NCI-H146 treated with DMSO at 0.1 percent for 48 hours (cell line): ENCODE data around the gene NUB1.

ENCODE experiments used
- DNase-seq: peaks from one replicate; lab custom pipeline; 2025; ENCODE audit not compliant: unreplicated experiment; lab: John Stamatoyannopoulos, UW

NUB1 gene

GRCh38 chr7:151403764-151404163 is 62.2 kb downstream of the NUB1 start:
- no peak for DNase-seq

- no peak for DNase-seq
These were observed 62.8 kb downstream of the NUB1 start for GRCh38 chr7:151404216-151405011.

GRCh38 chr7:151405056-151405455 is 63.4 kb downstream of the NUB1 start:
- DNase-seq = no peak

GRCh38 chr7:151405588-151405987 is 64.0 kb downstream of the NUB1 start:
- no peak for DNase-seq

- DNase-seq = no peak
These were observed 64.7 kb downstream of the NUB1 start for GRCh38 chr7:151406051-151406875.

- no peak for DNase-seq
These were observed 65.4 kb downstream of the NUB1 start for GRCh38 chr7:151406886-151407583.

- no peak for DNase-seq
These were observed 66.9 kb downstream of the NUB1 start for GRCh38 chr7:151408498-151408838.

GRCh38 chr7:151408839-151409666 is 67.4 kb downstream of the NUB1 start:
- DNase-seq = no peak

GRCh38 chr7:151409667-151410404 is 68.2 kb downstream of the NUB1 start, which contains the start of gene WDR86:
Gene WDR86, minus strand, starts transcription at chr7:151410038. Its CDS starts 449 bp downstream, at chr7:151409589.
- DNase-seq = no peak

- DNase-seq = no peak
These were observed 69.1 kb downstream of the NUB1 start for GRCh38 chr7:151410405-151411390.

GRCh38 chr7:151411551-151411950 is 69.9 kb downstream of the NUB1 start:
- no peak for DNase-seq

GRCh38 chr7:151412318-151412717 is 70.7 kb downstream of the NUB1 start:
- DNase-seq = no peak

GRCh38 chr7:151413241-151413640 is 71.6 kb downstream of the NUB1 start:
- no peak for DNase-seq

GRCh38 chr7:151415375-151416105 is 73.9 kb downstream of the NUB1 start:
- DNase-seq = no peak

- DNase-seq = no peak
These were observed 74.7 kb downstream of the NUB1 start for GRCh38 chr7:151416112-151416940.

GRCh38 chr7:151416941-151417315 is 75.3 kb downstream of the NUB1 start:
- no peak for DNase-seq

- DNase-seq = no peak
These were observed 78.5 kb downstream of the NUB1 start for GRCh38 chr7:151420144-151420543.
